Skeletal muscle tissue (tissue), 4 donors: ENCODE data around the gene TSPAN18. TPM values are rescaled to one million over a fixed set of nuclear protein-coding genes. Genes with fewer than 3 reads are reported as not detected.

Experiments used
- H3K27ac ChIP-seq: one replicate; pipeline ENCODE4 v1.7.0; 2013; ENCODE audit warnings: mild to moderate bottlenecking, low read depth, low read length, inconsistent platforms
- H3K27me3 ChIP-seq, 3 donors: one replicate each; pipeline ENCODE4 v1.7.0; 2013; ENCODE audit warnings: low read length in 3 of 3; ENCODE audit not compliant: control insufficient read depth in 3 of 3, insufficient read depth in 3 of 3
- H3K36me3 ChIP-seq, 3 donors: one replicate each; pipeline ENCODE4 v1.7.0; 2013; ENCODE audit warnings: low read length in 3 of 3; ENCODE audit not compliant: control insufficient read depth in 3 of 3, insufficient read depth in 3 of 3
- H3K4me1 ChIP-seq, 3 donors: one replicate each; pipeline ENCODE4 v1.7.0; 2013; ENCODE audit warnings: low read length in 3 of 3, mild to moderate bottlenecking in 3 of 3; ENCODE audit not compliant: control insufficient read depth in 3 of 3, insufficient read depth in 3 of 3
- H3K4me3 ChIP-seq, 3 donors: one replicate each; pipeline ENCODE4 v1.7.0; 2013; ENCODE audit warnings: low read length in 3 of 3
- H3K9ac ChIP-seq, 3 donors: one replicate each; pipeline ENCODE4 v1.7.0; 2013; ENCODE audit warnings: low read length in 3 of 3, mild to moderate bottlenecking in 3 of 3, moderate library complexity in 2 of 3, low read depth in 1 of 3
- H3K9me3 ChIP-seq, 3 donors: one replicate each; pipeline ENCODE4 v1.7.0; 2013; ENCODE audit warnings: low read length in 3 of 3; ENCODE audit not compliant: control insufficient read depth in 3 of 3
- total RNA-seq: library from RNA; depleted of rRNA; stranded (reverse); fragments of >200 nt; gene quantifications from one replicate; pipeline ENCODE4 v1.2.3, GENCODE V29; 2014
- donor health status: Osteomylitis.

The TSPAN18 gene
- total RNA-seq, 1 donor from 2014 or later: 11.5 TPM

DNA sequence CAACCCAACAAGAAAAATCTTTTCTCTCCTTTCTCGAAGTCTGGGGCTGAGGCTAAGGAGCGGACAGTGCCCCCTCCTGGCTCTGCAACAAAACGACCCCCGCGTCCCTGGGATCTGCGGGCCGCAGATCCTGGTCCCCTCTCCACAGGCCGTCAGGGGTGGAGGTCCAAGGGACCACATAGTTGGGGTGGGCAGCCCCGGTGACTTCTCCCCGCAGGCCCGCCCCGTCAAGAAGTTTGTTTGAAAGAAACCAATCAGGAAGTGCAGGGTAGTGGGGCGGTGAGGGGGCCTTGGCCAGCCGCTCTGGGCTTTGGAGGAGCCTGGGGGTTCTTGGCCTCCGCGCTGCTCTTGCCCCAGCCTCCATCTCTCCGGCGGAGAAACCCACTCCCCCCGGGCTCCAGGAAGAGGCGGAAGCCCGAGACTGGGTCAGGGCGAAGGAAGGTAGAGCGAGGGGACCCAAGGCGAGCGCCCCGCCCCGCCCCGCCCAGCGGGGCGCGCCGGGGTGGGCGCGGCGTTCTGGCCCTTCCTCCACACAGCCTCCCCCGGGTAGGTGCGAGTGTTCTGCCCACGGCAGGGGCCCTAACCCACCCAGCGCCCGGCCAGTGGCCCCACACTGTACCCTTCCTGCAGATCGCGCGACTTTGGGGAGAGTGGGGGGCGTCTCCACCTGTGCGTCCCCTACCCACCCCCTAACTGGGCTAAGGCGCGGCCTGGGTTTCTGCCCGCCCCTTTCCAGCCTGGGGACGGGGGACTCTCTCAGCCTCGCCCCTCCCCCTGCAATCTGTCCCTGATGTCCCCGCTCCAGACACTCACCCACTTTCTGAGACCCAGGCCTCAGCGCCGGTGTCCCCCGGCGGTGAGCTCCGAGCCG lies 222.6 kb downstream of the TSPAN18 start:
- peaks cover 25 to 45% (median 32%) of the 10 kb centered on the region in 3 donors for H3K4me1 ChIP-seq
- no peaks in the 10 kb centered on the region for H3K9me3 ChIP-seq

DNA sequence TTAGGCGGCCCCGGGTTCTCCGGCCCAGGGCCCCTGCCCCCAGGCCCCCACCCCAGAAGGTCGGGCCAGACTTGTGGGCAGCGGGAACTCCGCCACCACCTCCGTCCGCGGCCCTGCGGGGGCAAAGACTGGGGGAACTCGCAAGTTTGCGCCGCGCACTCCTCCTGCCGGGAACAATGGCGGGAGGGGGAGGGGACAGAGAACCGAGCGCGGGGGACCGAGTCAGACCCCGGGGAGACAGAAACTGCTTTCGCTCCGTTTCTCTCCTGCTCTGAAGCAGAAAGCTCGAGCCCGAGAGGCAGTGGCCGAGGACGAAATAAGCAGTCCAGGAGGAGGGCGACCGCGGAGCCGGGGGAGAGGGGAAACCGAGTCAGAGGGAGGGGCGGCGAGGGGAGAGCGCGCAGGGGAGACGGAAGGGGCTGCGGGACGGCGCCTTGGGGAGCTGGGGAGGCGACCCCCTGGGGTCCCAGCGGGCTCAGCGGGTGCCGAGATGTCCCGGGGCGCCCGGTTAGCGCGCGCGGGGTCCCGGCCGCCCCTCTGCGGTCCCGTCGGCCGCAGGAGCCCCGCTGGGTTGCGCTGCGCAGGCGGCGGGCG lies 223.4 kb downstream of the TSPAN18 start:
- H3K4me3 ChIP-seq: peak overlapping the region; percentile 71 to 75 (median 72)
- peaks cover 25 to 45% (median 37%) of the 10 kb centered on the region in 3 donors for H3K4me1 ChIP-seq
- H3K27me3 ChIP-seq: no peaks in the 10 kb centered on the region

More for the DNA sequence above, 222.6 kb downstream of the TSPAN18 start:
- peak overlapping the region; percentile 43 to 85 (median 70) for H3K9ac ChIP-seq
- no peaks in the 10 kb centered on the region for H3K36me3 ChIP-seq
- H3K27ac ChIP-seq: peak overlapping the region; percentile 56
- peak overlapping the region; percentile 71 to 75 (median 72) for H3K4me3 ChIP-seq
- no peaks in the 10 kb centered on the region for H3K27me3 ChIP-seq

GRCh38 chr11:44950625-44951476 lies 224.1 kb downstream of the TSPAN18 start, which contains the start of gene TP53I11:
Gene TP53I11, minus strand, starts transcription at chr11:44950883. Its CDS starts 12,548 bp downstream, at chr11:44938335.
- Histone ChIP-seq H3K4me3 (peak within 1 kb of the TSS; percentile 71 to 75 (median 72)), H3K4me1 (peaks cover 20 to 42% (median 39%) of the 10 kb centered on the region in 3 donors), H3K36me3 (no peaks in the 10 kb centered on the region), H3K9ac (peak within 1 kb of the TSS; percentile 57 to 85 (median 70)), H3K27ac (peak within 1 kb of the TSS; percentile 56), H3K27me3 (peaks cover 0 to 6% (median 4%) of the 10 kb centered on the region in 3 donors), H3K9me3 (no peaks in the 10 kb centered on the region)

More for the DNA sequence above, 223.4 kb downstream of the TSPAN18 start:
- H3K27ac ChIP-seq: peak overlapping the region; percentile 56
- H3K36me3 ChIP-seq: no peaks in the 10 kb centered on the region
- peak overlapping the region; percentile 57 to 85 (median 70) for H3K9ac ChIP-seq
- H3K9me3 ChIP-seq: no peaks in the 10 kb centered on the region

DNA sequence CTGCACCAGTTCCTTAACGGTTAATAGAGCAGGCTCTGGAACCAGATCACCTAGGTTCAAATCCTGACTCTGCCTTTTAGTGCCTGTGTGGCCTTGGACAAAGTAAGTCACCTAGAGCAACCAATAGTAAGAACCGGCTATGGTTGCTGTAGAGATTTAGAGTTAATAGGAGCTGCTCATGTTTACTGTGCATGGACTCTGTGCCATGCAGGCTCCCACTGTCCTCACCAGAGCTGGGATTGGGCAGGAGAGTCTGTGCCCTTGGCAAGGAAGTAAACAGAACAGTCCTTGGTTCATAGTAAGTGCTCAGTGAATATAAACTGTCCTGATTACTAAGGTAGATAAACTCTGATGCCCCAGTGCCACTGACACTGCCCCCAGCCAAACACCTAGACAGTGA lies 225.3 kb downstream of the TSPAN18 start:
- H3K4me1 ChIP-seq: peaks cover 14 to 30% (median 26%) of the 10 kb centered on the region in 3 donors

DNA sequence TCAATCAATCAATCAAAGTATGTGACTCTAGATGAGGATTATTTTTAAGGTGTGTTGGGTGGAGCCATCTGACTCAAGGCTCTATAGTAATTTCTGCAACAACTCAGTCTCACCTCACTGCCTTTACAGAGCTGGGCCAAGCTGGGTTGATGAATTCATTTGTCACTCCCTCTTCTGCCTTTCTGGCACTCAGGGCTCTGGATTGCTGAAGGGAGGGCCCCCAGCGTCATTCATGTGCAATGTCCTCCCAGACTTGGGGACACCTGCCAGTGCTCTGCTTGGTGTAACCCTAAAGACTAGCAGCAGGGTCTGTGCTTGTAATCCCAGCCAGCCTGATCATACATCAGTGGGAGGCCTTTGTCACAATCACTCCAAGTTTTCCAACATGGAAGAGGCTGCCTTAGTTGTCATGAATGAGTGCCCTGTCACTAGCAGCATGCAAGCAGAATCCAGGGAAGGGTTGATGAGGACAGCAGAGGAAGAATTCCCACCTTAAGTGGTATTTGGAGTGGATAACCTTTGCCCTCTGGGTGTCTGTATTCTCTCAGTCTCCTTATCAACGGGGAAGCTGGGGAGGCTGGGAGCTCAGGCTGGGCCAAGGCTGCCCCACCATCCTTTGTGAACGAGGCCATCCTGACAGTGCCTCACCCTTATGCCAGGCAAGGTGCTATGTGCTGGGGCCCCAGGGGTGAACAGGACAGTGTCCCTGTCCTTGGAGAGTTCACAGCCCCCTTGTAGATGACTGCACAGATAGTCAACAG lies 225.9 kb downstream of the TSPAN18 start:
- no peaks in the 10 kb centered on the region for H3K36me3 ChIP-seq
- peaks cover 14 to 28% (median 25%) of the 10 kb centered on the region in 3 donors for H3K4me1 ChIP-seq
- H3K9me3 ChIP-seq: no peaks in the 10 kb centered on the region
- no peak overlapping the region for H3K9ac ChIP-seq
- no peak overlapping the region for H3K27ac ChIP-seq
- peaks cover 4 to 12% (median 7%) of the 10 kb centered on the region in 3 donors for H3K27me3 ChIP-seq
- H3K4me3 ChIP-seq: no peak overlapping the region

More for the DNA sequence above, 225.3 kb downstream of the TSPAN18 start:
- Histone ChIP-seq H3K9ac (no peak overlapping the region), H3K9me3 (no peaks in the 10 kb centered on the region), H3K36me3 (no peaks in the 10 kb centered on the region), H3K4me3 (no peak overlapping the region), H3K27ac (no peak overlapping the region), H3K27me3 (peaks cover 4 to 12% (median 7%) of the 10 kb centered on the region in 3 donors)

DNA sequence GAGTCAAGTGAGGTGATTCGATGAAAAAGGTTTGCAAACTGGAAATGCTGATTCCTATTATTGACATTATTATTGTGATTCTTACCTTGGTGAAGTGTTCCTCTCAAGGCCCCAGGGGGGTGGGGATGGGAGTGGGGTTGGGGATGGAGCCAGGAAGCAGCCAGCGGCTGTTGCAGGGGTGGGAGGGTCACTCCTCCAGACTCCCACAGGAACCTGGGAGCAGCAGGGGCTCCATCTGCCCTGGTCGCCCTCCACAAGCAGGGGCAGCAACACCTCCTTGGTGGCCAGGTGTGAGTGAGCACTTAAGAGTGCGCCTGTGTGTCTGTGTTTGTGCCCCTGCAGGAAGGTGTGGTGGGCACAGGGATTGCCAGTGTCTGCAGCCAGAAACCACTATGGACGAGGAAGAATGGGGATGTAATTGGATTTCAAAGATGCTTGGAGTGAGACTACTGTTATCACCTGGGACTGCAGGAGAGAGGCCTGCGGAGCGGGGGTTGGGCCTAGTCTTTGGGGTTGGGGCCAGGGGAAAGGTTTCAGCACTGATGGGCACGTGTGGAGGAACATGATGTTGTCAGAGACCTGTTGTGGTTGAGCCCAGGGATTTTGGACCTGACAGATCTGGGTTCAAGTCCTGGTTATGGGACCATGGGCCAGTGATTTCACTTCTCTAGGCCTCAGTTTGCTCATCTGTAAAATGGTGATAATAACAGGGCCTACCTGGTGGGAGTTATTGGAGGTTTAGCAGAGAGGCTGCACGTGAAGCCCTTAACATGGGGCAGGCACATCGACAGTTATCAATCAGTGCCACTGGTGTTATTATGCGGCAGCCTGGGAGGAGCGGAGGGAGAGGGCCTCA lies 227.5 kb downstream of the TSPAN18 start:
- Histone ChIP-seq H3K9me3 (no peaks in the 10 kb centered on the region), H3K4me3 (no peak overlapping the region), H3K36me3 (no peaks in the 10 kb centered on the region), H3K27ac (no peak overlapping the region), H3K9ac (no peak overlapping the region), H3K4me1 (peaks cover 13 to 25% (median 14%) of the 10 kb centered on the region in 3 donors), H3K27me3 (peaks cover 4 to 16% (median 7%) of the 10 kb centered on the region in 3 donors)

GRCh38 chr11:44955015-44955738 lies 228.4 kb downstream of the TSPAN18 start:
- Histone ChIP-seq H3K4me1 (peaks cover 11 to 23% (median 14%) of the 10 kb centered on the region in 3 donors), H3K9ac (no peak overlapping the region)

GRCh38 chr11:44957040-44957515 lies 230.3 kb downstream of the TSPAN18 start:
- no peak overlapping the region for H3K9ac ChIP-seq
- H3K4me1 ChIP-seq: peaks cover 7 to 17% (median 10%) of the 10 kb centered on the region in 3 donors
- peaks cover 4 to 16% (median 7%) of the 10 kb centered on the region in 3 donors for H3K27me3 ChIP-seq
- no peaks in the 10 kb centered on the region for H3K36me3 ChIP-seq
- H3K27ac ChIP-seq: no peak overlapping the region
- no peak overlapping the region for H3K4me3 ChIP-seq
- H3K9me3 ChIP-seq: no peaks in the 10 kb centered on the region

More at GRCh38 chr11:44955015-44955738, 228.4 kb downstream of the TSPAN18 start:
- Histone ChIP-seq H3K36me3 (no peaks in the 10 kb centered on the region), H3K27ac (no peak overlapping the region), H3K4me3 (no peak overlapping the region), H3K9me3 (no peaks in the 10 kb centered on the region), H3K27me3 (peaks cover 4 to 16% (median 7%) of the 10 kb centered on the region in 3 donors)
